Stimulated activated CD8-positive, alpha-beta memory T cell treated with anti-CD3 and anti-CD28 coated beads, Interleukin-7, amount 100 ng/mL, for 48 hours (primary cell): ENCODE data around the gene CCL4L2.
"Not testable (repeated sequence)": the region's sequence is repeated elsewhere in the genome, so short reads cannot be mapped to it uniquely, and the experiment has no call there.

ENCODE experiments used
- DNase-seq, 2 donors: peaks; one replicate each; pipeline ENCODE4 v3.0.0-alpha.2; 2020; ENCODE audit warnings: low read depth in 1 of 2; ENCODE audit errors: extremely low read depth in 1 of 2

CCL4L2 gene

DNA sequence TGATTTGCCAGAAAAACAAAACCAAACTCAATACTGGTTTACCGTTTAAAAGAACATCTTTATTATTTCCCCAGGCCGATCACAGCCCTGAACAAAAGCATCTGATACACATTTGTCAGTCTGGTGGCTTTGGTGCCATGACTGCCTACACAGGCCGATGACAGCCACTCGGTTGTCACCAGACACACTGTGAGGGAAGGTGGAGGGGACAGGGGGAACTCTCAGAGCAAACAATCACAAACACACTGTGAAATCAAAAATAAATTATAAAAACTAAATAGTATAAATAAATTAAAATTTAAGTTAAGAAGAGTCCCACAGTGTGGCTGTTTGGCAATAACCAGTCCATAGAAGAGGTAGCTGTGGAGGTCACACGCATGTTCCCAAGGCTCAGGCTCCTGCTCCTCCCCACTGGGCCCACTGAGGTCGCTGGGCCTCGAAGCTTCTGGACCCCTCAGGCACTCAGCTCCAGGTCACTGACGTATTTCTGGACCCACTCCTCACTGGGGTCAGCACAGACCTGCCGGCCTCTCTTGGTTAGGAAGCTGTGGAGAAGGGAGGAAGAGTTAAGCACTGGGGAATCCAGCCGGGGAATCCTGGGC is 15.9 kb upstream of the CCL4L2 start:
- DNase-seq = not testable (repeated sequence)

DNA sequence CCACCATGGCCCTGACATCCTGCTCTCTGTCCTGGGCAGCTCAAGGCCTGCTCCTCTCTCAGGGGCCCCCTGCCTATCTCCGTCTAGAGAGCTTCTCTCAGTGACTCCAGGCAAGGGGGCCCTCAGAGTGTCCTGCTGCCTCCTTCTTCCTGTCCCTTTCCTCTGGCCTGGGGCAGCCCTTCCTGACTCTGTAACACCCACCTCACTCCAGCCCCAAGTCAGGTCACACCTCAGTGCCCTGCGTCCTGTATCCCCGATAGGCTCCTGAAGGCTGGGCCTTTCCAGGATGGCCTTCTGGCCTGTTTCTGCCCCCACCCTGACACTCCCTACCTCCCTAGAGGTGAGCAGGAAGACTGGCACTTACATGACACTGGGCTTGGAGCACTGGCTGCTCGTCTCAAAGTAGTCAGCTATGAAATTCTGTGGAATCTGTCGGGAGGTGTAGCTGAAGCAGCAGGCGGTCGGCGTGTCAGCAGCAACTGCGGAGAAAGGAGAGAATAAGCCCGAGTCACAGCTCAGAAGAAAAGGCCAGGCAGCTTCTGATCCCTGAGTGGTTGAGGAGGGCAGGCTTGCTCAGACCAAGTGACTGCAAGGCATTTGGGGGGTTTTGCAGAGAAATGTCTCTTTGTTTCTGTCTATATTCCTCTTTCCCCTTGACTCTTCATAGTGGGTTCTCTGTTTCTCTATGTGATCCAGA is 15.3 kb upstream of the CCL4L2 start:
- DNase-seq = no peak

DNA sequence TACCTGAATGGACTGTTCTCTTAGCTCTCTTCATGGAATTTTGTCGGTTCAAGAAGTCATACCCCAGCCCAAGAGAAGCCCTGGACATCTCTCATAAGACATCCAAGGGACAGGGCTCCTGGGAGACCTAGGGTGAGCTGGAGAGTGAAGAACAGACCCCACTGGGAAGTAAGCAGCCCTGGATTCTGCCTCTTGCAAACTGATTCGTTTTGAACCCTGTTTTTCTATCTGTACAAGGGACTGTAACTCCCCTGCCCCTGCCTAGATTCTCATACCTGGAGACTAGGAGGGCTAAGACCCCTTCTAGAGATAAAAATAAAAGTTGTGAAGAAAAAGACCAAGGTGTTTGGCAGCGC is 14.8 kb upstream of the CCL4L2 start:
- DNase-seq = no peak

GRCh38 chr17:36197387-36197703 is 13.5 kb upstream of the CCL4L2 start:
- no peak for DNase-seq

- no peak for DNase-seq
Observed at GRCh38 chr17:36198831-36199465, 11.9 kb upstream of the CCL4L2 start.

DNA sequence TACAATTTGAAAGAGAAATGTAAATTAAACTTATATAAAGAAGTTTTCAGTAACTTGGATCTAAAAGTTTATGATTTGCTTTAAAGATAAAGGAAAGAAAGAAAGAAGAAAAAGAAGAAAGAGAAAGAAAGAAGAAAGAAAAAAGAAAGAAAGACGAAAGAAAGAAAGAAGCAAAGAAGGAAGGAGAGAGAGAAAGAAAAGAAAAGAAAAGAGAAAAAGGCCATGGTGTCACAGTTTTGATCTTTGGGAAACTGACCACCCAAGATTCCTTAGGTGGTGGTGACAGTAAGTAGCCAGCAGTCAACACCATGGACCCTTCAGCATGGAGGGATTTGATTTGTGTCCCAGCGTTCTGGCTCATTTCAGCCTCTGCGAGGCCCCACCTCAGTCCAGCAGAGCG is 9.8 kb upstream of the CCL4L2 start:
- DNase-seq = not testable (repeated sequence)

- not testable (repeated sequence) for DNase-seq
Observed at GRCh38 chr17:36201506-36201905, 9.4 kb upstream of the CCL4L2 start.

DNA sequence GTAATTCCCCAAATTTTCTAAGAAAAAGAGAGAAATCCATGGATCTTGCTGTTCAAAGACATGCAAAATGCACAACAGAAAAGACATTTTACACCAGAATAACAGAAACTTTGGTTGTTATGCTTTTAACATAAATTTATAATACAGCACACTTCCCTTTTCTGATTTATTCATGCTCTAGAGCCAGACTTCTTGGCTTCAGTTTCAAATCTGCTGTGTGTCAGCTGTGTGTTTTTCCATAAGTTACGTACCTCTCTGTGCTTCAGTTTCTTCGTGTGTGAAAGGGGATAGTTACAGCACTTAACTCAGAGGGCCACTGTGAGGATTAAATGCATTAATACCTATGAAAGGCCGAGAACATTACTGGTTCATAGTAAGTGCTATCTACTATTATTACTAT is 7.5 kb upstream of the CCL4L2 start:
- no peak for DNase-seq

- no peak for DNase-seq
Observed at GRCh38 chr17:36204724-36205500, 6.0 kb upstream of the CCL4L2 start.

DNA sequence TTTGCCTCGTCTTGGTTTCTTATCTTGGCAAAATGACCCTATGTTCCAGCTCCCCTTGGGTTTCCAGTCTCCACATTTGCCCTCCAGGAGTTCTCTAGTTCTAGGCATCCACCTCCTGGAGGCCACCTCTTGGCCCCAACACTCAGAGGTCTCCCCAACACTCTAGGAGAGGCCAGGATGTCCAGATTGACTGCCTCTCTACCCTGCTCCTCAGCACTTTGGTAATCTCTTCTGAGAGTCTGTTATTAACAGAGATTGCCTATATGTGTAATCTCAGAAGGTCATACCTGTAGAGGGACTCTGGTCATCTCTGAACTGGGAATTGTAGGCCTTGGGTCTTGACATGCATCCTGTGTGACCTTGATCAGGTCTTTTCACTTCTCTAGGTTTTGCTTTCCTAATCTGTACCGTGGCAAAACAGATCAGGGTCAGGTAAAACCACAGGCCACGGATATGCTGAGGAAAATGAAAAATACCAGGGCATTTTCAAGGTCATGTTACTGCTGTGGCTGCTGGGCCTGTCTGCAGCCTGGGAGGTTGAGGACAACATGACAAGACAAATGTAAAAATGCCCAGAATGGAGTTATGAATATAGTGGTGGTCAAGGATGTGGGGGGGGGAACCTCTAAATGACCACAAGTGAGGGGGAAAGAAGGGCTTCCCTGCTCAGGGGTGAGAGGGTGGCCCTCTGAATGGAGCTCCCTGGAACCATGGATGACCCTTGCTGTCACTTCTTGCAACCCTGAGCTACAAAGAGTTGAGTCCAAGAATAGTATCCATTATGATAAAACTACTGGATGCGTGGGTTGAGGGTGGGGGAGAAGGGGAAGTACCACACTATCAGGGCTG is 5.0 kb upstream of the CCL4L2 start:
- DNase-seq = no peak

GRCh38 chr17:36206486-36206821 is 4.4 kb upstream of the CCL4L2 start:
- not testable (repeated sequence) for DNase-seq

GRCh38 chr17:36207383-36207782 is 3.5 kb upstream of the CCL4L2 start:
- DNase-seq = not testable (repeated sequence)

DNA sequence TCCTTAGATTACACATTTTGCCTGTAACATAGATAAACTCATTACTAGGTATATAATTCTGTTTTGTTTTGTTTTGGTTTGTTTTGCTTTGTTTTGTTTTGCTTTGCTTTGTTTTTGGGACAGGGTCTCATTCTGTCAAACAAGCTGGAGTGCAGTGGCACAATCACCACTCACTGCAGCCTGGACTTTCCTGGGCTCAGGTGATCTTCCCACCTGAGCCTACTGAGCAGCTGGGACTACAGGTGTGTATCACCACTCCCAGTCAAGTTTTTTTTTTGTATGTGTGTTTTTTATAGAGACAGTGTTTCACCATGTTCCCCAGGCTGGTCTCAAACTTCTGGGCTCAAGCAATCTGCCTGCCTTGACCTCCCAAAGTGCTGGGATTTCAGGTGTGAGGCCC is 1.3 kb upstream of the CCL4L2 start:
- DNase-seq = no peak

DNA sequence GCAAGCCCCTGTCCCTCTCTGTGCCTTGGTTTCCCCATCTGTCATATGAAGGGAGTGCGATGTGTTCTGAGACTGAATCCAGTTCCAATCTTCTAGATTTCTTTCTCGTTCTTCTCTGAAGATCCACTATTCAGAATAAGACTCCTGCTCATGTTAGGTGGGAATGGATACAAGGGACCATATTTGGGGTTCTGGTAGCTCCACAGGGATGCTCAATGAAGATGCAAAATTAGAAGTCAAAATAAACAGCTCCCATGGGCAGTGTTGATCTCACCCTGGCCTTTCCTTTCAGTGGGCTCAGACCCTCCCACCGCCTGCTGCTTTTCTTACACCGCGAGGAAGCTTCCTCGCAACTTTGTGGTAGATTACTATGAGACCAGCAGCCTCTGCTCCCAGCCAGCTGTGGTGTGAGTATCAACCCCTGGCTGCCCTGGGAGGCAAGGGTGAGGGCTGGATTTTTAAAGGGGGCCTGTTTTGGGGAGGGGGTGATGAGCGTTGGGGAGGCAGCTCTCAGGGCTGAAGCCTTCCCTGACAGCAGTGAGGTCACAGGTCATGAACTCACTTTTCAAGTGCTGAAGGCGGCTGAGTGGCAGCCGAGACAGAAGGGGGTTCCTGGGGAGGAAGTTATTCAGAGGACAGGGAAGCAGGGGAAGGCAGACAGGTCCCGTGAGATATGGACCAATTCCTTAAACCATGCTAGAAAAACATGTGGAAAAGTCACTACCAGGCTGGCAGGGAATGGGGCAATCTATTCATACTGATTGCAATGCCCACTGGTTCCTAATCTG is 815 bp downstream of the CCL4L2 start:
- not testable (repeated sequence) for DNase-seq

- no peak for DNase-seq
Observed at GRCh38 chr17:36212272-36212605, 1.4 kb downstream of the CCL4L2 start.

DNA sequence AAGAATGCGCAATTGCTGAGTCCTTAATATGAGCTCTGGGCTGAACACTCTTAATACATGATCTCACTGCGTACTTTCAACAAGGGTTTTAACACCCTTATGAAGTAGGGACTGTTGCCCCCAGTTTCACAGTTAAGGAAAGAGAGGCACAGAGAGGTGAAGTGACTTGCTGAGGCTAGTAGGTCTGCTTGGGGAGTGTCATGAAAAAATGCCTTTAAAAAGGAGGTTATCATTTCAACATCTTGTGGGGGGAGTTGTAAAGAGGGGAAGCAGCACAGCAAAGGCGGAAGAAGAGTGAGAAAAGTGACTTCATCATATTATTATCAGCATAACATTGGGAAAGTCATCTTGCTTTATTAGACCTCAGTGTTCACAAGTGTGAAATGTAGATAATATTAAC is 2.1 kb downstream of the CCL4L2 start:
- DNase-seq = no peak

DNA sequence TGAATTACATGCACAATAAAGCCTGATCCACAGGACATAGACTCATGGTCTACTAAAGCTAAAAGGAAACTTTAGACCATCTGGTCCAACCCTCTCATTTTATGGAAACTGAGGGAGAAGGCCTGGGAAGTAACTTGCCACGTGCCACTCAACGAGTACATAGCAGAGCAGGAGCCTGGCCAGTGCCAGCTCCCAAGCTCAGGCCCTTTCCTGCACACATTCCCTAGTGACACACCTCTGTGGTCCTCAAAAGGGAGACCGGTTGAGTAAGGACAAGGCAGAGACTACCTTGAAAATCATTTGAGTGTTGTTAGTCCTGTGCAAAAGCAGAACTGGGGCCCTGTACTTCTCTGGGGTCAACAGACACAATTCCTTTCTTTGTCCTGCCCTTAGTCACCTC is 2.8 kb downstream of the CCL4L2 start:
- no peak for DNase-seq

GRCh38 chr17:36214918-36215317 is 4.1 kb downstream of the CCL4L2 start:
- no peak for DNase-seq

DNA sequence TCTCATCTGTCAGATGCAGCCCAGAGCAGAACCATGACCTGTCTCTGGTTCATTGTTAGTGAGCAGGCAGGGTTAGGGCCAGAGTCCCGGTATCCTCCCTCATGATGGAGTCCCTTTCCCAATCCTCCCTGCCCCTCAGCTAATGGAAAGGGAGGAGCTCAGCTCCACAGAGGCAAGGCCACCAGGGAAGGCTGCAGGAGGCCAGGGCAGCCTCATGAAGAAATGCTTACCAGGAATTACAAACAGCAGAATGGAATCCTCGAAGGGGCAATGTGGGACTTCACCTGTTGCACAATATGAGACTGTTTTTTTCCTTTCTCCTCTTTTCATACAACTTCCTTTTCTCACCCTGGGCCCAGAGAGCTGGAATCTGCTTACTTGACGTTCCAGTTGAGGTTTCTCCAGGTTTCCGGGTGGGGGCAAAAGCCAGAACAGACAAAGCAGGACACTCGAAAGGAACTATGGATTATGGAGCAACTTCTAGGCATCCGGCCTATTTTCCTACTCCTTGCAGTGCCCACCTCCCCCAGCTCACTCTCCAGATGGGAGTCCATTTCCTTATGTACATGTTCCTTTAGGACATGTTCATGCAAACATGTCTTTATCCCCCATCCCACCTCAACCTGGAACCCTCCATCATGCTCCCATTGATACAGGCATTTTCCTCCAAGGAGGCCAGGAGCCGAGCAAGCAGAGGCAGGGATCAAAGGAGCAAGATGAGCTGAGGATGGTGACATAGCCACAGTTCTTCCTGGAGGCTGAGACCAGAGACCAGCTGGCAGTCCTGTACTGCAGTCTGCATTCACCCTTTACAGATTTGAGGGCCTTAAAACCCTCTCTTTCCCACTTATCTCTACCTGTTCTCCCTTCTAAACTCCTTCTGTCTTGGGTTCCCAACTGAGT is 4.8 kb downstream of the CCL4L2 start:
- not testable (repeated sequence) for DNase-seq
